Measurements from ENCODE around the gene FXYD6. TPM values are rescaled to one million over a fixed set of nuclear protein-coding genes. Genes with fewer than 3 reads are reported as not detected.
"Not testable (repeated sequence)": the region's sequence is repeated elsewhere in the genome, so short reads cannot be mapped to it uniquely, and the experiment has no call there.

The FXYD6 gene, protein sequence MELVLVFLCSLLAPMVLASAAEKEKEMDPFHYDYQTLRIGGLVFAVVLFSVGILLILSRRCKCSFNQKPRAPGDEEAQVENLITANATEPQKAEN
- polyA plus RNA-seq (ENCODE audit: insufficient read length in 3 of 3): 100 to 1,000 TPM; 111 to 141 (median 136) TPM
- long read RNA-seq, donor 1, transcript FXYD6-204 (8 exons, 2,171 nt): major isoform, 32 of 41 reads
- long read RNA-seq, donor 1, partial matches to known transcripts: 7 of 41 reads
- long read RNA-seq, donor 1, other reads (novel, unspliced or antisense): 0 of 41 reads
- long read RNA-seq, donor 2, transcript FXYD6-204 (8 exons, 2,171 nt): major isoform, 54 of 60 reads
- long read RNA-seq, donor 2, partial matches to known transcripts: 0 of 60 reads
- long read RNA-seq, donor 2, other reads (novel, unspliced or antisense): 0 of 60 reads
- long read RNA-seq, donor 3, transcript FXYD6-204 (8 exons, 2,171 nt): major isoform, 43 of 44 reads
- long read RNA-seq, donor 3, partial matches to known transcripts: 0 of 44 reads
- long read RNA-seq, donor 3, other reads (novel, unspliced or antisense): 0 of 44 reads
- long read RNA-seq, donor 4, transcript FXYD6-204 (8 exons, 2,171 nt): major isoform, 57 of 74 reads
- long read RNA-seq, donor 4, partial matches to known transcripts: 6 of 74 reads
- long read RNA-seq, donor 4, other reads (novel, unspliced or antisense): 7 of 74 reads
- long read RNA-seq, donor 5, transcript FXYD6-204 (8 exons, 2,171 nt): major isoform, 26 of 28 reads
- long read RNA-seq, donor 5, partial matches to known transcripts: 0 of 28 reads
- long read RNA-seq, donor 5, other reads (novel, unspliced or antisense): 0 of 28 reads
- long read RNA-seq, donor 6, transcript FXYD6-204 (8 exons, 2,171 nt): major isoform, 41 of 50 reads
- long read RNA-seq, donor 6, partial matches to known transcripts: 5 of 50 reads
- long read RNA-seq, donor 6, other reads (novel, unspliced or antisense): 0 of 50 reads
- long read RNA-seq, donor 7, transcript FXYD6-212 (7 exons, 656 nt): minor isoform, 6 of 104 reads
- long read RNA-seq, donor 7, transcript FXYD6-204 (8 exons, 2,171 nt): major isoform, 59 of 104 reads
- long read RNA-seq, donor 7, partial matches to known transcripts: 35 of 104 reads
- long read RNA-seq, donor 7, other reads (novel, unspliced or antisense): 0 of 104 reads
- long read RNA-seq, donor 8, transcript FXYD6-204 (8 exons, 2,171 nt): major isoform, 16 of 21 reads
- long read RNA-seq, donor 8, partial matches to known transcripts: 0 of 21 reads
- long read RNA-seq, donor 8, other reads (novel, unspliced or antisense): 0 of 21 reads
- long read RNA-seq, donor 9, transcript FXYD6-204 (8 exons, 2,171 nt): major isoform, 49 of 71 reads
- long read RNA-seq, donor 9, partial matches to known transcripts: 18 of 71 reads
- long read RNA-seq, donor 9, other reads (novel, unspliced or antisense): 0 of 71 reads
- long read RNA-seq, donor 10, transcript FXYD6-204 (8 exons, 2,171 nt): major isoform, 41 of 50 reads
- long read RNA-seq, donor 10, partial matches to known transcripts: 6 of 50 reads
- long read RNA-seq, donor 10, other reads (novel, unspliced or antisense): 0 of 50 reads
- long read RNA-seq, donor 11, transcript FXYD6-204 (8 exons, 2,171 nt): major isoform, 29 of 37 reads
- long read RNA-seq, donor 11, partial matches to known transcripts: 6 of 37 reads
- long read RNA-seq, donor 11, other reads (novel, unspliced or antisense): 0 of 37 reads
- long read RNA-seq, donor 12, transcript FXYD6-204 (8 exons, 2,171 nt): major isoform, 57 of 62 reads
- long read RNA-seq, donor 12, partial matches to known transcripts: 0 of 62 reads
- long read RNA-seq, donor 12, other reads (novel, unspliced or antisense): 0 of 62 reads
- long read RNA-seq, donor 13, transcript FXYD6-204 (8 exons, 2,171 nt): major isoform, 25 of 36 reads
- long read RNA-seq, donor 13, partial matches to known transcripts: 5 of 36 reads
- long read RNA-seq, donor 13, other reads (novel, unspliced or antisense): 0 of 36 reads
- long read RNA-seq, donor 14: 0 reads
- long read RNA-seq, donor 15, transcript FXYD6-204 (8 exons, 2,171 nt): major isoform, 54 of 69 reads
- long read RNA-seq, donor 15, partial matches to known transcripts: 8 of 69 reads
- long read RNA-seq, donor 15, other reads (novel, unspliced or antisense): 0 of 69 reads
- long read RNA-seq, donor 16, transcript FXYD6-204 (8 exons, 2,171 nt): major isoform, 70 of 84 reads
- long read RNA-seq, donor 16, partial matches to known transcripts: 7 of 84 reads
- long read RNA-seq, donor 16, other reads (novel, unspliced or antisense): 0 of 84 reads

- DNase-seq: peak; percentile 88
Observed at GRCh38 chr11:117876341-117877119, at the start of gene FXYD6. Gene FXYD6, minus strand, starts transcription at chr11:117876658. Its CDS starts 33,882 bp downstream, at chr11:117842776.

GRCh38 chr11:117926166-117926565 is 49.7 kb upstream of the FXYD6 start:
- not testable (repeated sequence) for DNase-seq

- no peak for DNase-seq
Observed at GRCh38 chr11:117925198-117925925, 48.9 kb upstream of the FXYD6 start.

DNA sequence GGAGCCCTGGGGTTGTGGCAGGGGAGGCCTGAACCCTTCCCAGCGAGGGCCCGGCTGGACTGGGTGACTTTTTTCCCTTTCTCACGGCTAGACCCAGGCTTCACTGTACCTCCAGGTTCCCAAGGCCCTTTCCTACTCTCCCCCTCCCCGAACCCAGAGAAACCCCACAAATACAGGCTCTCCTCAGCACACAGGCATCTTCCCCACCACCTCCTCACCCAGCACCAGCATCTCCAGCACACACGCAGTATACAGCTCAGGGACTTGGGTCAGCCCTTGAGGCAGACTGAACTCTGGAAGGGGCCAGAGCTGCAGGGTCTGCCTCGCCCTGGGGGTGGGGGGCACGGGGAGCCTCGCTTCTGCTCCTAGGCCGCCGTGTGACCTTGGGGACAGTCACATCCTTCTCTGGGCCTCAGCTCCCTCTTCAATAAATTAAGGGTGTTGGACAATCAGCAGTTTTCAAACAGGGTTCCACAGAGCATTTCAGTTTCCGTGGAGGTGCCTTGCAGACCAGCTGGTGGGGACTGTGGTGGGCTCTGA is 48.2 kb upstream of the FXYD6 start:
- no peak for DNase-seq

- DNase-seq: no peak
Observed at GRCh38 chr11:117923773-117924172, 47.3 kb upstream of the FXYD6 start.

DNA sequence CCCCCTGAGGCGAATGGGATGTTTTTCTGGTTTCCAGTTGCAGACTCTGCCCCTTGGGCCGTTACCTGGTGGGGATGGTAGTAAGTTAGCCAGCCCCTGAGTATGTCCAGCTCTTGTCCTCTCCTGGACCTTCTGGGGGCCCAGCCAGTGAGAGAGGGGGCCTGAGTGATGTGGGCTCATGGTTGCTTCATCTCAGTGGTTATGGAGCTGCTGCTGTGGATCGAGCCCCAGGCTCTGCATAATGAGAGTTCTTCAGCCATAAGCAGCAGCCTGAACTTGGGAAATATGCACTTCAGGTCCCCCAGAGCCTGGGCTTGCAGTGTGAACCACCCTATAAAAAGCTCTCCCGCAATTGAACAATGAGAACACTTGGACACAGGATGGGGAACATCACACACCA is 46.8 kb upstream of the FXYD6 start:
- DNase-seq: no peak

GRCh38 chr11:117921893-117922292 is 45.4 kb upstream of the FXYD6 start:
- no peak for DNase-seq

DNA sequence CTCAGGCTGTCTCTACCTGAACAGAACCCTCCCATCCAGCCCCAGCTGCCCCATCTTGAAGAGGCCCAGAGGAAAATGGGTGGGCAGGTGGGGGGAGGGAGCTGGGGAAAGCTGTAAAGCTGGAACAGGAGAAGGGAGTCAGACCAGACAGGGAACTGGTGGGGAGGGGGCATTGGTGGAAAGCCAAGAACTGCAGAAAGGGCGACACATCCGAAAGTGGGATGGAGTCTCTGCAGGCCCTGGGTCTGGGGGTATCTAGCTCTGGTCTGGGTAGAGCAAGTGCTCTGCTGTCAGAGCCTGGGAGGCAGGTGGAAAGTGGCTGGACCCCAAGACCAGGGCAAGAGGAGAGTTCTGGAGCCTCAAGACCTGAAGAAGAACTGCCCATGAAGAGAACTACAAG is 45.0 kb upstream of the FXYD6 start:
- no peak for DNase-seq

DNA sequence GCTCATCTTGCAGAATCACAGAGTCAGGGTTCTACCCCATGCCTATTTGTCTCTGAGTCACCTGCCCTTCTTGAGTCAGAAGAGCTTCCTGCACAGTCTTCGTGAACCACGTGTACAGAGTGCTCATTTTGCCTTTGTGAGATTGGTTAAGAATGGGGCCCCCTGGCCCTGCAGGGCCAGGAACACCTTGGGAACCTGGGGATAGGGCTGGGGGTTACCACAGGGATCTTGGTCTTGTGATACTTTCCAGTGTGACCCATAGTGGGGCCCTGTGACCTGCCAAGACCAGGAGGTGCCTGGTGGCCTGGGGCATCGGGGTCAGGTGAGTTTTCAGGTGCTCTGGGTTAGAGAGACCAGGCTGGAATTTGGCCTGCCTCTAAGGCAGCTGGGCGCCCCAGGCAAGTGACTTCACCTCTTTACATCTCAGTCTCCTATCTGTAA is 43.3 kb upstream of the FXYD6 start:
- DNase-seq: no peak

DNA sequence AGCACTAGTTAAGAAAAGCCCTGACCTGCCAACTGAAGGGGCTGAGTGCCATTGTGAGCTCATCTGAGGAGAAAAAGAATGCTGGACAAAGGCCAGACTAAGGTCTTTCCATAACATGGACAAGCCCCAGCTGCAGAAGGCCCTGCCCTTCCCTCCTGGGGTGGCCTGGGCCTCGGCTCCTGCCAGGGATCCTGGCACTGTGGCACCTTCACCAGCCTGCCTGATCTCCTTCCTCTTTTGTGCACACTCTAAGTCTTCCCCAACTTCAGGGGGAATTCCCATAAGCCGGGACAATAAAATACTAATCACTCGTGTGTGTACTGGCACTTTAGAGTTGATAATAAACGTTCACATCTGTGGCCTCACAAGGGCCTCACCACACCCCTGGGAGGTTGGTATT is 42.9 kb upstream of the FXYD6 start:
- no peak for DNase-seq

DNA sequence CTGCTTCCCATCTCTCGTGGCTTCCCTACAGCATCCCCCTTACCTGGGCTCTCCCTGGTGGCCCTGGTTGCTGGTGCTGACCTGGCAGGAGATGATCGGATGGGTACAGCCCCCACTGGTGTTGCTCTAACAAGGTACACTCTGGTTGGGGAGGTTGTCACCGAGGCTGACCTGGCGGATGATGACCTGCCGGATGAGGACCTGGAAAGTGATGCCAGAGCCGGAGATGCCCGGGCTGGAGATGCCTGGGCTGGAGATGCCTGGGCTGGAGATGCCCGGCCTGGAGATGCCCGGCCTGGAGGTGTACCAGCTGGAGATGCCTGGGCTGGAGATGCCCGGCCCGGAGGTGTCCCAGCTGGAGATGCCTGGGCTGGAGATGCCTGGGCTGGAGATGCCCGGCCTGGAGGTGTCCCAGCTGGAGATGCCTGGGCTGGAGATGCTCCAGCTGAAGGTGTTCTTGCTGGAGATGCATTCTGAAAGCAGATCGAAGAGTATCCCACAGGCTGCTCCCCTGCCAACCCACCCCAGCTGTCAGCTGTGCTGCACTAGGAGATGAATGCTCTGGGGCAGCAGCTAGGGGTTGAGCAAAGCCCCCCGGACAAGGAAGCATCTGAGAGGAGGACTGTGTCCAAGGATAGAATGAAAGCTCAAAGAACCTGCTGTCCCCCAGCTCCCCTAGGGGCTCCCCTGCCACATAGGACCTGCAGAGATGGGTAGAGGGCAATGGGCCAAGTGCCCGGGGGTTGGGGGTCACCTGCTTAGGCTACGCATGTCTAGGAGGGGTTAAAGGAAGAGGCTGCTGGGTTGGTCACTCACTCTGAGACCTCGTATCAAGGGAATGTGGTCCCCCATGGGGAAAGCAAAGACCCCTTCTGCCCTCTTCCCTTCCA is 42.2 kb upstream of the FXYD6 start:
- no peak for DNase-seq

DNA sequence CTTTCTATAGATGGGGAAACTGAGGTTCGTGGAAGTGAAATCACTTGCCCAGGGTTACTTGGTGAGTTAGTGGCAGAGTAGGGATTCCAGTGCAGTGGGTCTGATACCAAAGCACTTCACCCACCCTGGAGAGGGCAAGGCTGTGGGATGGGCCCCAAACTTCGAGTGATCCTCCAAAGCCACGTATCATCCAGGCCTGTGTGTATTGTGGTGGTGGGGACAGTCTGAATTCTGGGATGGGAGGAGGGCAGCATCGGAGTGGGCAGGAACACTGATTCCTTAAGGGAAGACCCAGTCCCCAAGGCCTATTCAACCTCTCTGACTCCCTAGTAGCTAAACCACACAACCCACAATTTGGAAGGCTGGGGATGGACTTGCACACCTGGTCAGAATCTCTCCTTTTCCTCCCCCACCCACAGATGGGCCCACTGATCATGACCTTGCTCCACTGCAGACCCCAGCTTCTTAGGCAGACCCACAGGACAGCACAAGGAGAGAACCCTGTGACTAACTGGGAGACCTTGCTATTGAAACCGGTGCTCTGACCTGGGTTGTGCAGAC is 41.2 kb upstream of the FXYD6 start:
- DNase-seq: no peak

GRCh38 chr11:117916956-117917355 is 40.5 kb upstream of the FXYD6 start:
- no peak for DNase-seq

- DNase-seq: no peak
Observed at GRCh38 chr11:117915672-117916235, 39.3 kb upstream of the FXYD6 start.

DNA sequence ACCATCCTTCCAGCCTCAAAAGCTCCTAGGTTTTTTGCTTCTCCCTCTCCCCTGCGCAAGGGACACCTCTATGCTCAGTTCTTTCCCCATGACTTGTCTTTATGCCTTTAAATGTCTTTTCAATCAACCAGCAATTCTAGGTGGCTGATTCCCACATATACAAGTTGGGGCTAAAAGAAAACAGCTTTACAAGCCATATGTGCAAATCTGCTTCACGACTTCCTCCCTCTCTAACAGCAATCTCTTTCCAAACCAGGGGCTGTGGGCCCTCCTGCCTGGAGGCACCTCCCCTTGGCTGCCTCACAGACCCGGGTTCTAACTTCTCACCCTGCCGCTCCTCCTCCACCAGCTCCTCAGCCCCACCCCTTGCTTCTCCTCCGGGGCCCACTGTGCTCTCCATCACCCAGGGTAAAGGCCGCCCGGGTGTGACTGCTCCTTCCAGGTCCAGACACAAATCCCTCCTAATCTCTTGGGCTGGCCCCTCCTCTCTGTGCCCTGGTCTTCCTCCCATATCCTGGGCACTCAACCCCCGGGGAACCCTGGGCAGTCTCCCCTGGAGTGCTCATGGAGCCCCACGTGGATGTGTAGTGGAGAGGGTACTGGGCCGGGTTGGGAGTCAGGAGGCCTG is 38.6 kb upstream of the FXYD6 start:
- DNase-seq: no peak

DNA sequence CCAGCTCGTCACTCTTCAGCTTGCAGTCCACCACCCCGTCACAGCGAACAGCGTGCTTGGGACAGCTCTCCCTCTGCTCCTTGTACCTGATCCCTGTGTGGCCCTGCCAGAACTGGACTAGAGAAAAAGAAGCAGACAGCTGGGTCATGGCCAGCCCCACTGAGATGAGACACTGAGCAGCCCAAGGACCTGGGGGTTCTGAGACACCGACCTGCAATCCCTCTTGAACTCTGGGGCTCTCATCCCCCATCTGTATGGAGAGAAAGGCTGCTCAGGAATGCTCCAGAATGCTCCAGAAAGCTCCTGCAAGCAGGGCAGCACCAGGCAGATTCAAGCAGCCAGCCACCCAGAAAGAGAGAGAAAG is 37.9 kb upstream of the FXYD6 start:
- DNase-seq: no peak
